Activated gamma-delta T cell (primary cell): ENCODE results near the gene TMEM212.

Experiments
- DNase-seq: peaks from one replicate; lab custom pipeline; 2025; lab: John Stamatoyannopoulos, UW
- total RNA-seq, 2 donors: gene quantifications; one replicate each; lab custom pipeline; 2026; lab: John Stamatoyannopoulos, UW

TMEM212 gene
- 0 reads per million in 2 donors for total RNA-seq

DNA sequence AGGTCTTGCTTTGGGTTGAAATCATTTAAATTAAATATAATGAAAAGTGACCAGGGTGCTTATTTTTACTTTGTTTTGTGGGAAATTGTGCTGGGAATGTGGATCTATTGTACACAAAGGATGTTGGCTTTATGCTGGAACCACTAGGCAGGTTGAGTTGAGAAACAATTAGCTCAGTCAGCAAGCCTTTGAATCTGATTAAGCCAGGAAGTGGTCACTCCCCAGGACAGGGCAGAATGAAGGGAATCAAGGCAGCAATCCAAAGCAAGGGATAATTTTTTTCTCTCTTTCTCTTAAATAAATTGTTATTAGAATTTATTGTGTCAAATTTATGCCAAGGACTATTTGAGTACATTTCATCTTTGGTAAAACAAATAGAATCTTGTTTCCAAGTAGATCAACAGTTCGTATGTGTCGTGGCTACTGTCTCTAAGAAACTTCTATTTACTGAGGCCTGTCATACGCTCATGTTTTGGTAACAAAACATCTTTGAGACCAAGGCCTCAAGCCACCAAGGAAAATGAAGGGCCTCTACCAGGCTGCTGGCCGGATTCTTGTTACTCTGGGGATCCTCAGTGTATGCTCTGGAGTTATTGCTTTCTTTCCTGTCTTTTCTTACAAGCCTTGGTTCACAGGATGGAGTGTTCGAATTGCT, at the start of gene TMEM212:
TMEM212 (plus strand) TSS at position 486 of the 655 bp plus-strand sequence; CDS start at position 521, 35 bp downstream.
- no peak for DNase-seq

- no peak for DNase-seq
Measured at GRCh38 chr3:171796625-171797264, 46.4 kb upstream of the TMEM212 start.

GRCh38 chr3:171797265-171797679, 45.9 kb upstream of the TMEM212 start:
- no peak for DNase-seq

- no peak for DNase-seq
Measured at GRCh38 chr3:171797873-171798272, 45.3 kb upstream of the TMEM212 start.

DNA sequence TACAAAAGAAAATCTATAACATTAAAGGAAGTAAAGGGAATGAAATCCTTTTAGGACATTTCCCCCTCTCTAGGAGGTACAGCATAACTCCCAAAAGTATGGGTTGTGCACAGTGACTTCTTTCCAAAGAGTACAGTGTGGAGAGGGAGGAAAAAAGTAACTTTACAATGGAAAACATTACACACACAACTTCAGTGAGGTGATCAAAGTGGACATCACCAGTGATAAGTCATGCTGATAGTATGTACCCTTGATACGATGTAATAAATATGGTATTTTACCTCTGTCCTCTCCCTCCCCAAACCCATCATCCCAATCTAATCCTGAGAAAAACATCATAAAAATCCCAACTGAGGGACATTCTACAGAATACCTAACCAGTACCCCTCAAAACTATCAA, 43.6 kb upstream of the TMEM212 start:
- DNase-seq, result no peak

DNA sequence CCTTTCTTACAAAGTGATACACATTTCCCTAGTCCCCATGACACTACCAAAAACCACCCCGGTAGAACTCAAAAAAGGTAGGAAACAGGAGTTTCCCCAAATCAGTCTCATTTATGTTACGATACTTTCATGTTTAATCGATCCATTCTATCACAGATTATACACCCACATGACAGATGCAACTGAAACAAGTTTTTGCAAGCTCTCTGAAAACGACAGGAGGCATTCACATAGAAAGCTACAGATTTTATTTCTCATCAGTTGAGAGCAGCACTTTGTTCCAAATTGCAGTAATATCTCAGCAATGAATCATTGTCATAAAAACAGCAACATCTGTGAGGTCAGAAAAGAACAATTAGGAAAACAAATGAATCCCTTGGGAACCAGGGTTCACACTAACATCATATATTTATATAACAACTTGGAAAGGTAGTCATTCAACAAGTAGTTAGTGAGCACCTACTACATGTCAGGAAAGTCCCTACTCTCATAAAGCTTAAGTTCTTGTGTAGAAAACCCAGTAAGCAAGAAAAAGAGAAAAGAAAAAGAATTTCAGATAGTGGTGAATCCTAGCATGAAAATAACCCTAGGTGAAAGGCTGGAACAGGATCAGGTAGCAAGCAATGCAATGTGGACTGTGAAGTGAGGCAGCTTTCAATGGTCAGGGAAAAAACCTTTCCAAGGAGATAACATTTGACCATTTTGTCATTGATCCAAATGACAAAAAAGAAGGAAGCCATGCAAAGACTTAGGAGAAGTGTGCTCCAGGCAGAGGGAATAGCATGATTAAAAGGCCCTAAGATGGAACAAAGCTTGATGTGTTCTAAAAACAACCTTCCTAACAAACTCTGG, 41.2 kb upstream of the TMEM212 start:
- DNase-seq, result no peak

DNA sequence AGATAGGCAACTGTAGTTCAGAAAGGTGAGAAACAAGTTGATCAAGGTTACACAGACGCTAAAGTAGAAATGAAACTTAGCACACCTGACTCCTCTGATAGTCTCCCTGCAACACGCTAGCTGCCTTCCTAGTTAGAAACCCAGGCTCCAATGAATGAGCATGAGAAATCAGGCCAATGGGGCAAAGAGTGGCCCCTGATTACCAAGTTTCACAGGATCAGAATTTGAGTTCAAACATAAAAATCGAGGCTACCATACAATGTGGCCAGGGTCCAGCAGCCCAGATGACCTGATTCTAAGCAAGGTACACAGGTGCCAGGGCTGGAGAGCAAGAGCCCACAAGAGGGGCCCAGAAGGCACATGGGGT, 40.6 kb upstream of the TMEM212 start:
- DNase-seq, result no peak

DNA sequence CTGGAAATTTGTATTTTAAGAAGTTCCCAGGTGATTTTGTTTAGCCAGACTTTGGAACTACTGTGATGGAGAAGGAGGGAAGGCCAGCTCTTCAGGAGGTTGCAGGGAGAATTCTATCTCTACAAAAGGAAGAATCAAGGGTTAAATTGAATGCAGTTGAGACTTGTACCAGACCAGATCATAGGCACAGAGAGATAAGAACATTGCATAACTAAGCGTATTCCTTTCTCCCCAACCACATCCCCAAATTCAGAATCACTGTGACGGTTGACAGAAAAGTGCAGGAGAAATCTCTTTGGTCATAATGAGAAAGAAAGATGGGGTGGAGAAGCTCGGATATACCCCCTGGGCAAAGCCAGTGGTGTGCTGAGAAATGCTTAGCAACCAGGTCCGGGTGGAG, 40.1 kb upstream of the TMEM212 start:
- DNase-seq, result no peak

GRCh38 chr3:171804618-171805389, 38.3 kb upstream of the TMEM212 start:
- DNase-seq, result no peak

DNA sequence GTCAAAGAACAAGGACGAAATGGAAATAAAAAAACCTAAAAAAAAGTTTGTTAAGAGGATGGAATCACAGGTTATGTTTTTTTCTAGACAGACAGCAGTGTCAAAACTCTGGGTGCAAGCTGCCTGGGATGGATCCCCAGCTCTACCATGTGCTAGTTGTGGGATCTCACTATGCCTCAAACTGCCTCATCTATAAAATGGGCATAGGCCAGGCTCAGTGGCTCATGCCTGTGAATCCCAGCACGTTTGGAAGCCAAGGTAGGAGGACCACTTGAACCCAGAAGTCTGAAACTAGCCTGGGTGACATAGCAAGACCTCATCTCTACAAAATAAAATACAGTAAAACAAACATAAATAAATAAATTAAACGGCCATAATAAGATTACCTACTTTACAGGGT, 37.5 kb upstream of the TMEM212 start:
- no peak for DNase-seq

GRCh38 chr3:171806200-171807128, 36.7 kb upstream of the TMEM212 start:
- DNase-seq, result no peak

DNA sequence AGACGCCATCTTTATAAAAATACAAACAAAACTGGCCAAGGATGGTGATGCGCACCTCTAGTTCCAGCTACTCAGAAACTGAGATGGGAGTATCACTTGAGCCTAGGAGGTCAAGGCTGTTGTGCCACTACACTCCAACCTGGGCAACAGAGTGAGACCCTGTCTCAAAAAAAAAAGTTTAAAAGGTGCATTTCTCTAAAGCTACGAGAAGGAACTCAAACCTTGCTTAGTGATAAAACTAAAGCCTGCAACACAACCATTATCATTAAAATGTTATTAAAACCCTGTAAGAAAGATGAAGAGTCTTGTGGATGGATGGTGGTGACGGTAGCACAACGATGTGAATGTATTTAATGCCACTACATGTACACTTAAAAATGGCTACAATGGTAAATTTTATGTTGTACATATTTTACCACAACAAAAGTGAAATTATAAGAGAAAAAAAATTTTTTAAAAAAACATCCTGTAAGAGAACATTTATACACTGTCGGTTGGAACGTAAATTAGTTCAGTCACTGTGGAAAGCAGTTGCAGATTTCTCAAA, 35.9 kb upstream of the TMEM212 start:
- DNase-seq, result no peak

DNA sequence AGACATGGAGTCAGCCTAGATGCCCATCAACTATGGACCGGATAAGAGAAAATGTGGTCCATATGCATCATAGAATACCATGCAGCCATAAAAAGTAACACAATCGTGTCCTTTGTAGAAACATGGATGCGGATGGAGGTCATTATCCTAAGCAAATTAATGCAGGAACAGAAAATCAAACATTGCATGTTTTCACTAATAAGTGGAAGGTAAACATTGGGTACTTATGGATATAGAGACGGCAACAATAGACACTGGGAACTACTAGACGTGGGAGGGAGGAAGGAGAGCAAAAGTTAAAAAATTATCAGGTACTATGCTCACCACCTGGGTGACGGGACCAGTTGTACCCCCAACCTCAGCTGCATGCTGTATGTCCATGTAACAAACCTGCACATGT, 35.3 kb upstream of the TMEM212 start:
- DNase-seq, result no peak

DNA sequence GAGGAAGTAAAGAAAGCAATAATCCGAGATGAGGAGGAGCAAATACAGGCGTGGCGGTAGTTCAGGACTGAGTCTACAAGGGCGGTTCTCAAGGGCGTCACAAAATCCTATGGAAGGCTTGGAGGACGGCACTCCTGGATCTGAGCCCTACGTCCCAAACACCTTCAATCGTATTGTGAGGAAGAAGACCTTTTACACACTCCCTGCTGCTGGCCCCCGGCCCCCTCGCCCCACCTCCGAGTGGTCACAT, 33.6 kb upstream of the TMEM212 start:
- DNase-seq, result no peak

GRCh38 chr3:171809861-171810628, 33.1 kb upstream of the TMEM212 start, which contains the start of gene PLD1:
Gene PLD1, minus strand, starts transcription at chr3:171810483. Its CDS starts 72,432 bp downstream, at chr3:171738051.
- DNase-seq, result peak; percentile 34

DNA sequence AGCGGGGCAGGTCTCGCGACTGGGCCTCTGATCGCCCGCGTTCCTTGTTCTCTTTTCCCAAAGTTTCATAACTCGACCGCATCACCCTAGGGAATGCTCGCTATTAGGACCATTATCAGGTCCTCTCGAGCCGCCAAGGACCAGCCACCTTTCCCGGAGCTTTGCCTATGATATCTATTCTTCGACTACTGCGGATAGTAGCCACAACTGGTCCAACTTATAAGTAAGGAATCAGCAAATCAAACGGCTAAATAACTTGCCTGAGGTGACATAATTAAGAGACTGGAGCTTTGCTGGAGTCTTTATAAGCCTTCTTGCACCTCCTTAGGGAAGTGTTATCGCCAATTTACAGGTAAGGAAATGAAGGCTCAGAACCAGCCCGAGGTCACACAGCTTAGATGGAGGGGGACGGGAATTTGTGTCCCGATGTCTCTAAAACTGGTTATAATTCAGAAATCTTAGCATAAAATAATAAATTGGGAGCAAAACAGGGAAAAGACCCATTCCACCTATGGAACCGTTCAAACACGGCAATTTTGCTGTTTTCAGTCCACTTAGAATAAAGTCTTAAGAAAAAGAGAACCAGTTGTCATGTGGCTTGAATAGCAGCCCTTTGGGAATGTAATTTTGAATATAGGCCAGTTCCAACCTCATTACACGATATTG, 32.4 kb upstream of the TMEM212 start:
- DNase-seq, result no peak

GRCh38 chr3:171811295-171811912, 31.7 kb upstream of the TMEM212 start:
- DNase-seq, result no peak

GRCh38 chr3:171811913-171812335, 31.2 kb upstream of the TMEM212 start:
- DNase-seq, result no peak

DNA sequence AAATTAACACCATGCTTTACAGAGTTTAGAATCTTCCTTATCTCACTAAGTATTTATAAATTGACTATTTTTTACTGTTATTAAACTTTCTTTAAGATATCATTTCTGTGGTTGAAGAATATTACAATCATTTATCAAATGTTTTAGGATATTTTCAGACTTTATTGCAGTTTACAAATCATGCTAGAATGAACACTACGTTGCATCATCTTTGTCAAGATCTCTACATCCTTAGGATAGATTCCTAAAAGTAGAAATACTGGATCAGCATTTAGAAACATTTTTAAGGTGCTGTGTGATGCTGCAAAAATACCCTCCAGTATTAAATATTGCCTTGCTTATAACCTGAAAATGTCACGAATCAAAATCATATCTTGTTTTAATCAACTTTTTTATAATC, 30.3 kb upstream of the TMEM212 start:
- DNase-seq, result no peak
